SK-N-SH (cell line): ENCODE measurements around the gene TFF3. TPM values are rescaled to one million over a fixed set of nuclear protein-coding genes. Genes with fewer than 3 reads are reported as not detected.

Experiments used
- CTCF ChIA-PET: fragments of 300-600, 350-600 bp; formaldehyde crosslinking; extraction: SDS; loops from one replicate; lab custom pipeline; 2021; lab: Yijun Ruan, JAX
- POLR2A ChIA-PET: fragments of 350-600 bp; sonication (Branson Sonifier 250); formaldehyde crosslinking; extraction: SDS; loops from one replicate; lab custom pipeline; 2020; ENCODE audit warnings: antibody characterized with exemption, inconsistent platforms; lab: Yijun Ruan, JAX
- DNase-seq: peaks from one replicate; pipeline ENCODE4 v3.0.0; 2012
- H2AFZ ChIP-seq: fragments of 200-600 bp; sonication (generic); 2 replicates; pipeline ENCODE4 v1.8.1; 2016; ENCODE audit warnings: antibody characterized with exemption, mild to moderate bottlenecking, low read depth
- H3F3A ChIP-seq: fragments of 200-600 bp; sonication (generic); replicated peaks from 2 replicates; pipeline ENCODE3; 2016; ENCODE audit warnings: antibody characterized with exemption, mild to moderate bottlenecking; ENCODE audit not compliant: insufficient read depth
- H3K27ac ChIP-seq, 2 experiments: fragments of 200-500 bp in 1 of 2; fragments of 200-600 bp in 1 of 2; sonication (Bioruptor generic) in 1 of 2; sonication (generic), shearing (Covaris generic) in 1 of 2; 2 replicates each; pipeline versions ENCODE4 v1.5.1 to v1.6.1; 2014 to 2016; ENCODE audit warnings: low read depth in 2 of 2, inconsistent platforms in 1 of 2, low read length in 1 of 2, mild to moderate bottlenecking in 1 of 2, mixed read lengths in 1 of 2
- H3K27me3 ChIP-seq: fragments of 200-600 bp; sonication (generic), shearing (Covaris generic); 2 replicates; pipeline ENCODE4 v1.6.1; 2016; ENCODE audit warnings: mixed run types; ENCODE audit not compliant: insufficient read depth
- H3K36me3 ChIP-seq, 2 experiments: fragments of 200-500 bp in 1 of 2; fragments of 200-600 bp in 1 of 2; sonication (Bioruptor generic) in 1 of 2; sonication (generic) in 1 of 2; replicated peaks in 1 of 2; 2 replicates each; pipeline versions ENCODE3 to v1.5.1; 2014 to 2016; ENCODE audit warnings: low read length in 1 of 2, mild to moderate bottlenecking in 1 of 2; ENCODE audit not compliant: insufficient read depth in 2 of 2, control insufficient read depth in 1 of 2
- H3K4me1 ChIP-seq, 2 experiments: fragments of 200-500 bp in 1 of 2; fragments of 200-600 bp in 1 of 2; sonication (Bioruptor generic) in 1 of 2; sonication (generic), shearing (Covaris generic) in 1 of 2; 2 replicates each; pipeline versions ENCODE4 v1.5.1 to v1.6.1; 2014 to 2016; ENCODE audit warnings: low read depth in 1 of 2, low read length in 1 of 2, mixed run types in 1 of 2; ENCODE audit not compliant: insufficient read depth in 2 of 2, control insufficient read depth in 1 of 2
- H3K4me2 ChIP-seq: fragments of 200-600 bp; sonication (generic), shearing (Covaris generic); 2 replicates; pipeline ENCODE4 v1.6.1; 2017; ENCODE audit warnings: mixed run types
- H3K4me3 ChIP-seq, 2 experiments: fragments of 200-500 bp in 1 of 2; fragments of 200-600 bp in 1 of 2; sonication (Bioruptor generic) in 1 of 2; sonication (generic), shearing (Covaris generic) in 1 of 2; 2 replicates each; pipeline versions ENCODE4 v1.5.1 to v1.8.1; 2014 to 2016; ENCODE audit warnings: low read depth in 2 of 2, inconsistent platforms in 1 of 2, low read length in 1 of 2, mild to moderate bottlenecking in 1 of 2, mixed read lengths in 1 of 2, moderate library complexity in 1 of 2
- H3K79me2 ChIP-seq: fragments of 200-600 bp; sonication (generic); 2 replicates; pipeline ENCODE4 v1.8.1; 2017; ENCODE audit warnings: mild to moderate bottlenecking; ENCODE audit not compliant: insufficient read depth
- H3K9ac ChIP-seq: fragments of 200-600 bp; sonication (generic); 2 replicates; pipeline ENCODE4 v1.6.1; 2017; ENCODE audit warnings: mixed run types
- H3K9me2 ChIP-seq: fragments of 200-600 bp; sonication (generic); 2 replicates; pipeline ENCODE4 v1.6.1; 2017; ENCODE audit warnings: mixed run types
- H3K9me3 ChIP-seq: fragments of 200-600 bp; sonication (generic); 2 replicates; pipeline ENCODE4 v1.6.1; 2017; ENCODE audit warnings: mixed run types, mild to moderate bottlenecking, moderate library complexity
- H4K20me1 ChIP-seq: fragments of 200-600 bp; sonication (generic); 2 replicates; pipeline ENCODE4 v1.6.1; 2017; ENCODE audit warnings: mild to moderate bottlenecking, mixed run types; ENCODE audit not compliant: insufficient read depth
- EZH2phosphoT487 ChIP-seq: fragments of 200-600 bp; sonication (generic); IDR thresholded peaks from 2 replicates; pipeline ENCODE4 v1.6.1; 2017; ENCODE audit warnings: low read depth, mixed run types, mild to moderate bottlenecking, antibody characterized with exemption, moderate library complexity, borderline replicate concordance
- FOXJ3 ChIP-seq: sonication (generic); formaldehyde crosslinking; IDR thresholded peaks from 2 replicates; pipeline ENCODE4 v1.5.1; 2020; ENCODE audit warnings: mild to moderate bottlenecking, missing genetic modification reagents
- FOXM1 ChIP-seq: IDR thresholded peaks from 2 replicates; pipeline ENCODE4 v1.4.0; 2012; ENCODE audit warnings: low read depth, mild to moderate bottlenecking
- GATA2 ChIP-seq: sonication (generic); formaldehyde crosslinking; IDR thresholded peaks from 2 replicates; pipeline ENCODE4 v1.5.0; 2020; ENCODE audit warnings: mild to moderate bottlenecking, missing genetic modification reagents
- JUND ChIP-seq: IDR thresholded peaks from 2 replicates; pipeline ENCODE4 v1.4.0; 2012
- MAX ChIP-seq: IDR thresholded peaks from 2 replicates; pipeline ENCODE4 v1.4.0; 2012; ENCODE audit warnings: low read depth
- NFIC ChIP-seq: IDR thresholded peaks from 2 replicates; pipeline ENCODE4 v1.4.0; 2012; ENCODE audit warnings: borderline replicate concordance
- NRF1 ChIP-seq: IDR thresholded peaks from 2 replicates; pipeline ENCODE4 v1.6.1; 2012; ENCODE audit warnings: low read depth, mild to moderate bottlenecking, low read length
- POLR2AphosphoS5 ChIP-seq: IDR thresholded peaks from 2 replicates; pipeline ENCODE4 v1.6.1; 2012; ENCODE audit warnings: low read depth, low read length
- RAD21 ChIP-seq: IDR thresholded peaks from 2 replicates; pipeline ENCODE4 v1.6.1; 2012; ENCODE audit warnings: mild to moderate bottlenecking, low read length
- RCOR1 ChIP-seq: fragments of 150-350 bp; IDR thresholded peaks from 2 replicates; pipeline ENCODE4 v1.6.1; 2017; ENCODE audit warnings: antibody characterized with exemption, low read length
- REST ChIP-seq: IDR thresholded peaks from 2 replicates; pipeline ENCODE4 v1.6.1; 2012; ENCODE audit warnings: mild to moderate bottlenecking, low read depth, low read length, moderate library complexity
- RFX5 ChIP-seq: IDR thresholded peaks from 2 replicates; pipeline ENCODE4 v1.6.1; 2012; ENCODE audit warnings: mild to moderate bottlenecking, improper control_type of control experiment, low read length
- RXRA ChIP-seq: IDR thresholded peaks from 2 replicates; pipeline ENCODE4 v1.4.0; 2012; ENCODE audit warnings: low read depth, mild to moderate bottlenecking, borderline replicate concordance
- SIN3A ChIP-seq: IDR thresholded peaks from 2 replicates; pipeline ENCODE4 v1.6.1; 2012; ENCODE audit warnings: low read depth, mild to moderate bottlenecking, low read length, moderate library complexity, borderline replicate concordance
- SMC3 ChIP-seq: IDR thresholded peaks from 2 replicates; pipeline ENCODE4 v1.6.1; 2012; ENCODE audit warnings: low read depth, low read length, improper control_type of control experiment
- TEAD4 ChIP-seq: IDR thresholded peaks from 2 replicates; pipeline ENCODE4 v1.4.0; 2012; ENCODE audit warnings: mild to moderate bottlenecking, borderline replicate concordance; ENCODE audit not compliant: insufficient read depth
- YY1 ChIP-seq: IDR thresholded peaks from 2 replicates; pipeline ENCODE4 v1.4.0; 2012; ENCODE audit warnings: low read depth, mild to moderate bottlenecking
- WGBS: methylation state at CpG from one replicate; pipeline ENCODE4 v1.1.6; 2017; ENCODE audit warnings: low lambda C conversion rate; 5-methylcytosine and 5-hydroxymethylcytosine counted together
- polyA plus RNA-seq, 3 experiments: library from polyadenylated mRNA; depleted of rRNA; stranded (reverse); fragments of >200 nt; gene quantifications; 2 replicates each; pipeline ENCODE4 v1.2.3, GENCODE V29; 2012
- TF ChIP-seq, protein P1 (sequence below): IDR thresholded peaks from 2 replicates; pipeline ENCODE4; 2012

Gene TFF3
- polyA plus RNA-seq, 1 of the 3 experiments (the other 2 are of a cell fraction), result not detected

DNA sequence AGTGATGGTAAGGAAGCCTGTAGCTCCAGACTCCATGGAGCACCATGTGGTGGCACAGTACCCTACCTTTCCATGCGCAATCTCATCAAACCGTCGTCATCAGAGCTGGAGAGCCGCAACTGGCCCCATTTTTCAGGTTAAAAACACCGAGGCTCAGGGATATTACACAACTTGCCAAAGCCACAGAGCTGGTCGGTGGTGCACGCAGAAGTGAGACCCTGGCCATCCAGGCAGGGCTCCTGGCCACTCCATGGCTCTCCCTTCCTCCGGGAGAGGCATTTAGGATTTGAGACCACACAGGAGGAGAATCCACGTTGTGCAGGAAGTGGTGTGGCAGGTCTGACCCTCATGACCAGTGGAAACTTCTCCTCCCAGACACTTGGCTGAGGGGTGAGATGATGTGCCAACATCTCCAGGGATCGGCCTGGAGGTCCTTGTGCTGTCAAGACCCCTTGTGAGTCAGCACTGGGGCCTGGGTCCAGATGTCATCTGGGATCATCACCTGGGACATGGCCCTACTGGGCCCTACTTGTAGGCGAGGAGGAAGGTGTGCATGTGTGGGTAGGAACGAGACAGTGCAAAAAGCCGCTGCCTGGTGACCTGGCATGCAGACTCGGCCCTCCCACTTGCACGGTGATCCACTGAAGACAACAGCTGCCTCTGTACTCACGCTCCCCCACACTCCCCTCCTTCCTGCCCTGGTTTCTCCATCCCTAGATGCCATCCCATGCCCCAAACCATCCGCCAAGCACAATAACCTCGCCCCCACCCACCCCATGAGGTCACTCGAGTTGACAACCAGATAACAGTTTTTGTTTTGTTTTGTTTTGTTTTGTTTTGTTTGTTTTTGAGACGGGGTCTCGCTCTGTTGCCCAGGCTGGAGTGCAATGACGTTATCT, 10.4 kb downstream of the TFF3 start:
- no peaks in the 10 kb centered on the region for H3K79me2 ChIP-seq
- H3K9me3 ChIP-seq, result no peaks in the 10 kb centered on the region
- H3K4me2 ChIP-seq, result no peak overlapping the region
- ChIA-PET POLR2A (no interaction called here), CTCF (no interaction called here)
- H3K9me2 ChIP-seq, result no peaks in the 10 kb centered on the region
- no peak overlapping the region for H3K9ac ChIP-seq
- H2AFZ ChIP-seq, result no peak overlapping the region
- no peaks in the 10 kb centered on the region for H3K36me3 ChIP-seq
- H3K27me3 ChIP-seq, result no peaks in the 10 kb centered on the region
- DNase-seq, result no peak
- no peaks in the 10 kb centered on the region for H3F3A ChIP-seq
- TF ChIP-seq, protein P1, sequence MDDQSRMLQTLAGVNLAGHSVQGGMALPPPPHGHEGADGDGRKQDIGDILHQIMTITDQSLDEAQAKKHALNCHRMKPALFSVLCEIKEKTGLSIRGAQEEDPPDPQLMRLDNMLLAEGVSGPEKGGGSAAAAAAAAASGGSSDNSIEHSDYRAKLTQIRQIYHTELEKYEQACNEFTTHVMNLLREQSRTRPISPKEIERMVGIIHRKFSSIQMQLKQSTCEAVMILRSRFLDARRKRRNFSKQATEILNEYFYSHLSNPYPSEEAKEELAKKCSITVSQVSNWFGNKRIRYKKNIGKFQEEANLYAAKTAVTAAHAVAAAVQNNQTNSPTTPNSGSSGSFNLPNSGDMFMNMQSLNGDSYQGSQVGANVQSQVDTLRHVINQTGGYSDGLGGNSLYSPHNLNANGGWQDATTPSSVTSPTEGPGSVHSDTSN, result no peak
- no peak for TF ChIP-seq RCOR1
- TF ChIP-seq NRF1, result no peak
- no peak for TF ChIP-seq FOXM1
- TF ChIP-seq NFIC, result no peak
- TF ChIP-seq SMC3, result no peak
- TF ChIP-seq GATA2 (CRISPR knock-in tag), result no peak
- no peak for TF ChIP-seq RXRA
- TF ChIP-seq SIN3A, result no peak
- TF ChIP-seq RFX5, result no peak
- TF ChIP-seq MAX, result no peak
- H3K27ac ChIP-seq, result no peak overlapping the region
- peaks cover 0 to 13% of the 10 kb centered on the region in 2 experiments; a peak in 1 of 4 replicates for H3K4me1 ChIP-seq
- no peaks in the 10 kb centered on the region for H4K20me1 ChIP-seq
- no peak overlapping the region for H3K4me3 ChIP-seq
- 52% methylated on average over 18 of the region's 22 CpGs for WGBS

DNA sequence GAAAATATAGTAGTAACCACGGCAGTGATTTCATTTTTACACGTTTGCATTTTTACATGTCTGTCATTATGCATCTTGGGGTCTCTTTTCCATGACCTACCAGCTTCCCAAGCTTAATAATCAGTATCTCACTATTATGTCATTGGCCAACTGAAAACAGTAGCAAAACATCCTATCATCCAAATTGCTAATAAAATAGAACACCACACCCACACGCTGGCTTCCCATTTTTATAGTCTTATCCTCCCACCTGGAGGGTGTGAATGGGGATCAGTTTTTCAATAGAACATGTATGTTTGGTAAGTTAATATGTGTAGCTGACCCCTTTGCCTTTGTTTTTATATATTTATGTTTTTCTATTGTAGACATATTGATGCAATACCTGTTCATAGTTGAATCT, 11.8 kb downstream of the TFF3 start:
- 27% methylated on average over 3 of the region's 3 CpGs for WGBS
- no peak for TF ChIP-seq JUND
- no peak for TF ChIP-seq RCOR1
- no peak for TF ChIP-seq FOXJ3 (CRISPR knock-in tag)
- TF ChIP-seq RAD21, result no peak
- TF ChIP-seq REST, result no peak
- TF ChIP-seq FOXM1, result no peak
- no peak for TF ChIP-seq GATA2 (CRISPR knock-in tag)
- no peak for TF ChIP-seq POLR2AphosphoS5
- no peak for TF ChIP-seq YY1
- no peak for TF ChIP-seq TEAD4
- TF ChIP-seq EZH2phosphoT487, result no peak
- TF ChIP-seq, all 33 proteins: peak for 0
- POLR2A ChIA-PET, result no interaction called here

More for the DNA sequence above, 11.8 kb downstream of the TFF3 start:
- no peaks in the 10 kb centered on the region for H3K79me2 ChIP-seq
- H3F3A ChIP-seq, result no peaks in the 10 kb centered on the region
- no peak overlapping the region for H2AFZ ChIP-seq
- H3K36me3 ChIP-seq, result no peaks in the 10 kb centered on the region
- peaks cover 0 to 9% of the 10 kb centered on the region in 2 experiments; a peak in 1 of 4 replicates for H3K4me1 ChIP-seq
- no peak overlapping the region for H3K4me2 ChIP-seq
- no peaks in the 10 kb centered on the region for H3K9me3 ChIP-seq
- no peak overlapping the region for H3K9ac ChIP-seq
- no peaks in the 10 kb centered on the region for H3K27me3 ChIP-seq
- no peak for DNase-seq
- H3K9me2 ChIP-seq, result no peaks in the 10 kb centered on the region
- no peak overlapping the region for H3K27ac ChIP-seq
- no peak overlapping the region for H3K4me3 ChIP-seq
- H4K20me1 ChIP-seq, result no peaks in the 10 kb centered on the region
- CTCF ChIA-PET, result interaction anchor here (1.7 kb wide), 1 partner anchor 37 kb away, joined by 4 read pairs; no protein-coding TSS in a partner anchor
